ENCODE results near the gene MTRFR. TPM values are rescaled to one million over a fixed set of nuclear protein-coding genes. Genes with fewer than 3 reads are reported as not detected.
A peak's percentile ranks its signal among the peaks of the same experiment; 100 is the strongest.

MTRFR gene
- total and polyA plus RNA-seq, 4 donors, result 15.7 to 26.5 (median 20.6) TPM

DNA sequence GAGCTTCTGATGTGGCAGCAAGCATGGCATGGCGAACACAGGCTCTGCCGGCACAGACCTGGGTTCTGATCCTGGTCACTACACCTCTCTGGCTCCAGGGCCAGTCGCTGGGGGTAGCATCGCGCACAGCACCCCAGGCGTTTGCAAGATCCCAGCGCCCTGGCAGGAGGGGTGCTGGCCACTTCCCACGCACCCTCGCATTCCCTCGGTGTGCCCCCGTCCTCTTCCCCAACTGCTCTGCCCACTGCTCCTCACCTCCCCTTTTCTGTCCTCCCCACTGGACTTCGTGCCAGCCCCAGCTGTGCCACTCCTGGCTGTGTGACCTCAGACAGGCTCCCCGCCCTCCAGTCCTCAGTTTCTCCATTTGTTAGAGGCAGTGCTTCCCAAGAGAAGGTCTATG is 35.6 kb downstream of the MTRFR start:
- DNase-seq (ENCODE audit: low read depth in 4 of 6, low spot score in 6 of 6), result no peak
- WGBS (ENCODE audit: insufficient coverage), result 42% methylated on average over 12 of the region's 13 CpGs
- Histone ChIP-seq H3K4me1 (ENCODE audit: control insufficient read depth, insufficient read depth, low read length) (peaks cover 62% of the 10 kb centered on the region), H3K36me3 (ENCODE audit: control insufficient read depth, insufficient read depth, low read length) (peaks cover 36% of the 10 kb centered on the region), H3K9me3 (ENCODE audit: control insufficient read depth, insufficient read depth, low read length) (no peaks in the 10 kb centered on the region), H3K27ac (ENCODE audit: low read depth, low read length) (peak overlapping the region; percentile 96), H3K4me3 (ENCODE audit: low read depth, low read length) (peak overlapping the region; percentile 77), H3K27me3 (ENCODE audit: control insufficient read depth, insufficient read depth, low read length) (no peaks in the 10 kb centered on the region)

DNA sequence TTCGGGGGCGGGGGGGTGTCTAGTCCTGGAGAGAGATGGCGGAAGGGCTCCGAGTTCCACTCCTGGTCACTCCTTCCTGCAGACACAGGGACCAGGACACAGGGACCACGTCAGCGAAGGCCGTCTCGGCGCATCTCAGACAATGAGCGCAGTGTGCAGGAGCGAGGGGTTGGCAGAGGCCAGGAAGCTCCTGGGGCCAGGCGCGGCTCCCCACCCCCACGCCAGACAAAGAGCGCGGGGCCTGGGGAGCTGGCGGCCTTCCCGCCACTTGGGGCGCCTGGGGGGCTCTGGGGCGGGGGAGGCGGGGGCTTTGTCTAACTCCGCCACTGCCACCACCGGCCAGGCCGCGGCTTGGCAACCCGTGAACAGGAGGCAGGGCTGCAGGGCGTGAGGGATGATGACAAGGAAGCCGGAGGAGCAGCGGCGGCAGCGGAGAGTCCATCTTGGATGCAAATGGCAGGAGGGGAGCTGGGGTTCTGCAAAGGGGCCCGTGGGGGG is 36.2 kb downstream of the MTRFR start:
- WGBS (ENCODE audit: insufficient coverage), result 0% methylated on average over 24 of the region's 32 CpGs
- H3K36me3 ChIP-seq (ENCODE audit: control insufficient read depth, insufficient read depth, low read length), result peaks cover 31% of the 10 kb centered on the region
- peak in 5 of 6 donors; percentile 50 to 96 (median 80) for DNase-seq (ENCODE audit: low read depth in 4 of 6, low spot score in 6 of 6)
- peak overlapping the region; percentile 96 for H3K27ac ChIP-seq (ENCODE audit: low read depth, low read length)
- peaks cover 62% of the 10 kb centered on the region for H3K4me1 ChIP-seq (ENCODE audit: control insufficient read depth, insufficient read depth, low read length)
- H3K4me3 ChIP-seq (ENCODE audit: low read depth, low read length), result peak overlapping the region; percentile 77
- no peaks in the 10 kb centered on the region for H3K27me3 ChIP-seq (ENCODE audit: control insufficient read depth, insufficient read depth, low read length)
- no peaks in the 10 kb centered on the region for H3K9me3 ChIP-seq (ENCODE audit: control insufficient read depth, insufficient read depth, low read length)

DNA sequence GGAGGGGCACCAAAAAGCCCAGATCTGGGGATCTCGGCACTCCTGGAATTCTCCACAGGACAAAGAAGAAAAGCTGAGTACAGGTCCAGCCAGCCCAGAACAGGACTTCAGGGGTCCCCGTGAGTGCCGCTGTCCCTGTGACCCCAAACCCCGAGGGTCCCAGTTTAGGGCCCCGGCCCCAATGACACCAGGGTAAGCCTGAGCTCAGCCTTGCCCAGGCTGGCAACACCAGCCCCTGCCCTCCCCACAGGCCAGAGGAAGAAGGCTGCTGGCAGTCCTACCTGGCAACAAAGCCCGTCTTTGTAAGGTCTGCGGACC is 36.6 kb downstream of the MTRFR start:
- DNase-seq (ENCODE audit: low read depth in 4 of 6, low spot score in 6 of 6), result no peak

DNA sequence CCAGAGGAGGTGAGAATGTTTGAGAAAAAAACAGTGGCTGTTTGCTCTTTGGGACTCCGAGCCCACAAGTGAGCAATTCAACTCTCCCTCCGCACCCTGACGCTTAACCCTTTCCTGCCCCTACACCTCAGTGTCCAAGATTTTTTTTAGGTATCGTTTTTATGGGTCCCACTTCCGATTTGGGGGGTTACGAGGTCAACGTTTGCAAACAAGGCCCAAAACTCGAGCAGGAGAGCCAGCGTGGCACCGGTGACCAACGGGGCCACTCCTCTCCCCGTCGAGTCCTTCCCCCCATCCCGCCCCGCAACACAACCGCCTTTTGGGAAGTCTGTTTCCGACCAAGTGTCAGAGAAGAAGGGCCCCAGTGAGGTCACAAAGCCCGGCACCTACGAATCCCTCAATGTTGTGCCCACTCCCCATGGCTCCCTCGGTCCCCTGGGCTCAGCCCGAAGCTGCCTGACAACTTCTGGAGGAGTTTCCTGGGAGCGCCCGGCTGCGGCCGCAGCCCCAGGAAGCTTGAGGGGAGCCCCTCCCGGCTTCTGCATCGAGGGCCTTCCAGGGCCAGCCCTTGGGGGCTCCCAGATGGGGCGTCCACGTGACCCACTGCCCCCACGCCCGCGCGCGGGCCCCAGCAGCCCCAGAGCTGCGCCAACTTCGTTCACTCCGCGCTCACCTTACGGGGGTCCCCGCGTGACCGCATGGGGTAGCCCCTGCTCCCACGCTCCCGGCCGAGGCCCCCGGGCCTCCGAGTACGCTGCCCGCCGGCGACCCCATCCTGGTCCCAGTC is 37.2 kb downstream of the MTRFR start:
- Histone ChIP-seq H3K27ac (ENCODE audit: low read depth, low read length) (peak overlapping the region; percentile 96), H3K9me3 (ENCODE audit: control insufficient read depth, insufficient read depth, low read length) (no peaks in the 10 kb centered on the region), H3K4me3 (ENCODE audit: low read depth, low read length) (peak overlapping the region; percentile 77), H3K36me3 (ENCODE audit: control insufficient read depth, insufficient read depth, low read length) (peaks cover 21% of the 10 kb centered on the region), H3K4me1 (ENCODE audit: control insufficient read depth, insufficient read depth, low read length) (peaks cover 61% of the 10 kb centered on the region), H3K27me3 (ENCODE audit: control insufficient read depth, insufficient read depth, low read length) (no peaks in the 10 kb centered on the region)
- DNase-seq (ENCODE audit: low read depth in 4 of 6, low spot score in 6 of 6), result peak in 3 of 6 donors; percentile 41 to 75 (median 62)
- under 1% methylated on average over 51 of the region's 51 CpGs for WGBS (ENCODE audit: insufficient coverage)

More for the DNA sequence above, 36.6 kb downstream of the MTRFR start:
- Histone ChIP-seq H3K27ac (ENCODE audit: low read depth, low read length) (peak overlapping the region; percentile 96), H3K9me3 (ENCODE audit: control insufficient read depth, insufficient read depth, low read length) (no peaks in the 10 kb centered on the region), H3K4me1 (ENCODE audit: control insufficient read depth, insufficient read depth, low read length) (peaks cover 62% of the 10 kb centered on the region), H3K27me3 (ENCODE audit: control insufficient read depth, insufficient read depth, low read length) (no peaks in the 10 kb centered on the region), H3K36me3 (ENCODE audit: control insufficient read depth, insufficient read depth, low read length) (peaks cover 27% of the 10 kb centered on the region), H3K4me3 (ENCODE audit: low read depth, low read length) (peak overlapping the region; percentile 77)
- 0% methylated on average over 5 of the region's 7 CpGs for WGBS (ENCODE audit: insufficient coverage)

DNA sequence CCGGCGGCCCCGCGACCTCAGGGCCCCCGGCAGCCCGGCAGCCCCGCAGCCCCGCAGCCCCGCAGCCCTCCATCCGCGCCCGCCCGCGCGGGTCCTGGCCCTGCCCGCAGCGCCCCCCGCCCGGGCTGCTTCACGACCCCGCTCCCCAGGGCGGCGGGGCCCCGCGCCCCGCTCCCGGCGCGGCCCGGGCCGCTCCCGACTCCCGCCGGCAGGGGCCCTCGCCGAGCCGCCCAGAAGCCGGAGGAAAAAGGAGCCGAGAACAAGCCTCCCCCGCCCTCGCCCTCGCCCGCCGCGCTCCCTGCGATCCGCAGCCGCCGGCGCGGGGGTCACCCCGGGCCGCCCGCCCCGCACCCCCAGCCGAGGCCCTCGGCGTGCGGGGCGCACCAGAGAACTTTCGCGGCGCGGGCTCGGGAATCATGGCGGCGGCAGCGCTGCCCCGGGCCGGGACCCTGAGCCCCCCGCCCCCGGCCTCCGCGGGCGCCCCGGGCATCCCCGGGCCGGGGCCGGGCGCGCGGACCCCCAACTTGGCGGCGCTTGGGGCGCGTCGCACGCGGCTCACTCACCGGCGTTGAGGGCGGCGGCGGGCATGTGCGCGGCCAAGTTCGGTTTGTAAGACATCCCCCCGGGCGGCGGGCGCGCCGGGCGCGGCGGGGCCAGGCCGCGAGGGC is 37.9 kb downstream of the MTRFR start:
- H3K4me3 ChIP-seq (ENCODE audit: low read depth, low read length), result peak overlapping the region; percentile 77
- H3K4me1 ChIP-seq (ENCODE audit: control insufficient read depth, insufficient read depth, low read length), result peaks cover 54% of the 10 kb centered on the region
- H3K27ac ChIP-seq (ENCODE audit: low read depth, low read length), result no peak overlapping the region
- H3K36me3 ChIP-seq (ENCODE audit: control insufficient read depth, insufficient read depth, low read length), result peaks cover 14% of the 10 kb centered on the region
- no peaks in the 10 kb centered on the region for H3K9me3 ChIP-seq (ENCODE audit: control insufficient read depth, insufficient read depth, low read length)
- under 1% methylated on average over 108 of the region's 108 CpGs for WGBS (ENCODE audit: insufficient coverage)
- H3K27me3 ChIP-seq (ENCODE audit: control insufficient read depth, insufficient read depth, low read length), result no peaks in the 10 kb centered on the region
- peak in 2 of 6 donors; percentile 83 to 85 for DNase-seq (ENCODE audit: low read depth in 4 of 6, low spot score in 6 of 6)

DNA sequence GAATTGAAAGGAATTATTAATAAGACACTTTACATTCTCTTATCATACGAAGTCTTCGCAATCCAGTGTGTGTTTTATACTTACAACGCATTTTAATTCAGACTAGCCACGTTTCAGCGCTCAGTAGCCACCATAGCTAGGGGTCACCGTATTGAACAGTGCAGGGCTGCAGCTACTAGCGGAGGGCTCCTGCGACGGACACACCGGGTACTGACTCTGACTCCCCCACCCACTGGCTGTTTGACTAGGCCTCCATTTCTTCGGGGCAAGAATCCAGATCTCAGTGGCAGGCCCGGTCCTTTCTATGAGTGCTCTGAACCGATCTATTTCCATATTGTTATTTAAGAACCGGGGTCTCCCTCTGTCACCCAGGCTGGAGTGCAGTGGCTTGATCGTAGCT is 39.9 kb downstream of the MTRFR start:
- peak in 1 of 6 donors; percentile 6 for DNase-seq (ENCODE audit: low read depth in 4 of 6, low spot score in 6 of 6)
- Histone ChIP-seq H3K4me1 (ENCODE audit: control insufficient read depth, insufficient read depth, low read length) (peaks cover 34% of the 10 kb centered on the region), H3K27me3 (ENCODE audit: control insufficient read depth, insufficient read depth, low read length) (no peaks in the 10 kb centered on the region), H3K27ac (ENCODE audit: low read depth, low read length) (no peak overlapping the region), H3K9me3 (ENCODE audit: control insufficient read depth, insufficient read depth, low read length) (no peaks in the 10 kb centered on the region), H3K36me3 (ENCODE audit: control insufficient read depth, insufficient read depth, low read length) (peaks cover 3% of the 10 kb centered on the region), H3K4me3 (ENCODE audit: low read depth, low read length) (no peak overlapping the region)
- WGBS (ENCODE audit: insufficient coverage), result 48% methylated on average over 13 of the region's 15 CpGs

DNA sequence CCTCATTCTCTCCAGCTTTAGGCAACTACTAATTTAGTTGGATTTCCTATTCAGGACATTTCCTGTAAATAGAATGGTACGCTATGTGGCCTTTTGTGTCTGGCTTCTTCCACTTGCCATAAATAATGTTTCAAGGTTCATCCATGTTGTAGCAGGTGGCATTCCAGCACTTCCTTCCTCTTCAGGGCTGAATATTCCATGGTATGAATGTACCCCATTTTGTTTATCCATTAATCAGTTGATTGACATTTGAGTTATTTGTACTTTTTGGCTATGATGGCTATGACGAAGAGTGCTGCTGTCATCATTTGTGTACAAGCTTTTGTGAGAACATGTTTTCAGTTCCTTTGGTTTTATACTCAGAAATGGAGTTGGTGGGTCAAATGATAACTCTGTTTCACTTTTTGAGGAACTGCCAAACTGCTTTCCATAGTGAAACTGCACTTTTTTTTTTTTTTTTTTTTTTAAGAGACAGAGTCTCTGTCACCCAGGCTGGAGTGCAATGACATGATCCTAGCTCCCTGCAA is 44.9 kb downstream of the MTRFR start:
- no peaks in the 10 kb centered on the region for H3K36me3 ChIP-seq (ENCODE audit: control insufficient read depth, insufficient read depth, low read length)
- H3K4me3 ChIP-seq (ENCODE audit: low read depth, low read length), result no peak overlapping the region
- no peak overlapping the region for H3K27ac ChIP-seq (ENCODE audit: low read depth, low read length)
- H3K27me3 ChIP-seq (ENCODE audit: control insufficient read depth, insufficient read depth, low read length), result no peaks in the 10 kb centered on the region
- no peaks in the 10 kb centered on the region for H3K9me3 ChIP-seq (ENCODE audit: control insufficient read depth, insufficient read depth, low read length)
- peaks cover 3% of the 10 kb centered on the region for H3K4me1 ChIP-seq (ENCODE audit: control insufficient read depth, insufficient read depth, low read length)
- 80% methylated on average over 1 of the region's 2 CpGs for WGBS (ENCODE audit: insufficient coverage)
- DNase-seq (ENCODE audit: low read depth in 4 of 6, low spot score in 6 of 6), result no peak

DNA sequence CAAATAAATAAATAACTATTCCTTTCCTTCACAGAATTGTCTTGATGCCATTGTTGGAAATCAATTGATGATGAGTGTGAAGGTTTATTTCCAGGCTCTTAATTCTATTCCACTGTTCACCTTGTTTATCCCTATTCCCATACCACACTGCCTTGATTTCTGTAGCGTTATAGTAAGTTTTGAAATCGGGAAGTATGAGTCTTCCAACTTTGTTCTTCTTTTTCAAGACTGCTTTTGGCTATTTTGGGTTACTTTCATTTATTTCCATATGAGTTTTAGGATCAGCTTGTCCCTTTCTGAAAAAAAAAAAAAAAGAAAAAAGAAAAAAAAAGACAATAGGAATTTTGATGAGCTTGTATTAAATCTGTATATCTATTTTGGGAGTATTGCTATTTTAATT is 47.7 kb downstream of the MTRFR start:
- Histone ChIP-seq H3K27ac (ENCODE audit: low read depth, low read length) (no peak overlapping the region), H3K4me3 (ENCODE audit: low read depth, low read length) (no peak overlapping the region), H3K4me1 (ENCODE audit: control insufficient read depth, insufficient read depth, low read length) (no peaks in the 10 kb centered on the region), H3K27me3 (ENCODE audit: control insufficient read depth, insufficient read depth, low read length) (no peaks in the 10 kb centered on the region), H3K36me3 (ENCODE audit: control insufficient read depth, insufficient read depth, low read length) (no peaks in the 10 kb centered on the region), H3K9me3 (ENCODE audit: control insufficient read depth, insufficient read depth, low read length) (no peaks in the 10 kb centered on the region)
- WGBS (ENCODE audit: insufficient coverage), result no CpG with 5 or more reads among the region's 2 CpGs
- DNase-seq (ENCODE audit: low read depth in 4 of 6, low spot score in 6 of 6), result no peak

DNA sequence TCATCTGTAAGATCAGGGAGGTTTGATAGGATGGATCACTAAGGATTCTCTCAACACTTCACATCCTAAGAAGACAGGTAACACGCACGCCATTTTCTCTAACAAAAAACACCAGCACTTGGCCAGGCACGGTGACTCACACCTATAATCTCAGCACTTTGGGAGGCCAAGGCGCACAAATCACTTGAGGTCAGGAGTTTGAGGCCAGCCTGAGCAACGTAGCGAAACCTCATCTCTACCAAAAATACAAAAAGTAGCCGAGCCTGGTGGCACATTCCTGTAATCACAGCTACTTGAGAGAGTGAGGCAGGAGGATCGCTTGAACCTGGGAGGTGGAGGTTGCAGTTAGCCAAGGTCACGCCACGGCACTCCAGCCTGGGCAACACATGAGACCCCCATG is 48.9 kb downstream of the MTRFR start:
- Histone ChIP-seq H3K27ac (ENCODE audit: low read depth, low read length) (no peak overlapping the region), H3K4me1 (ENCODE audit: control insufficient read depth, insufficient read depth, low read length) (no peaks in the 10 kb centered on the region), H3K27me3 (ENCODE audit: control insufficient read depth, insufficient read depth, low read length) (no peaks in the 10 kb centered on the region), H3K4me3 (ENCODE audit: low read depth, low read length) (no peak overlapping the region), H3K36me3 (ENCODE audit: control insufficient read depth, insufficient read depth, low read length) (no peaks in the 10 kb centered on the region), H3K9me3 (ENCODE audit: control insufficient read depth, insufficient read depth, low read length) (no peaks in the 10 kb centered on the region)
- DNase-seq (ENCODE audit: low read depth in 4 of 6, low spot score in 6 of 6), result no peak
- 100% methylated on average over 2 of the region's 10 CpGs for WGBS (ENCODE audit: insufficient coverage)

All from spinal cord (tissue), 10 donors.